B cell (primary cell): Measurements from ENCODE around the gene WDR54. TPM values are rescaled to one million over a fixed set of nuclear protein-coding genes. Genes with fewer than 3 reads are reported as not detected.

Experiments used
- ATAC-seq: fragments of 200-7000 bp; cut with Tn5 transposase; one replicate; pipeline ENCODE4 v1.10.0; 2021; ENCODE audit warnings: low read depth, mild to moderate bottlenecking, moderate number of reproducible peaks, moderate library complexity
- CTCF ChIA-PET: fragments of 350-600 bp; sonication (Branson Sonifier 250); formaldehyde crosslinking; loops from one replicate; lab custom pipeline; 2021; ENCODE audit warnings: antibody characterized with exemption, inconsistent platforms; lab: Charles Lee
- POLR2A ChIA-PET: fragments of 350-600 bp; sonication (Branson Sonifier 250); formaldehyde crosslinking; loops from one replicate; lab custom pipeline; 2021; ENCODE audit warnings: antibody characterized with exemption; lab: Charles Lee
- DNase-seq: peaks from one replicate; pipeline ENCODE4 v3.0.0; 2013
- H2AFZ ChIP-seq: 2 replicates; pipeline ENCODE4 v1.6.1; 2012; ENCODE audit warnings: mild to moderate bottlenecking, low read depth, low read length; ENCODE audit not compliant: insufficient read depth, poor library complexity, severe bottlenecking
- H3K27ac ChIP-seq, 2 donors: 1 replicate in 1 of 2; 2 replicates in 1 of 2; pipeline ENCODE4 v1.5.1; 2012 to 2013; ENCODE audit warnings: low read length in 2 of 2, mild to moderate bottlenecking in 2 of 2, moderate library complexity in 1 of 2
- H3K27me3 ChIP-seq, 4 experiments: fragments of 200-600 bp in 1 of 4; sonication (generic) in 1 of 4; replicated peaks in 1 of 4; 1 replicate in 2 of 4; 2 replicates in 2 of 4; pipeline versions ENCODE4 v1.6.1 to v1.7.0; 2013 to 2016; ENCODE audit warnings: low read length in 3 of 4, mild to moderate bottlenecking in 2 of 4, mixed read lengths in 1 of 4, moderate library complexity in 1 of 4; ENCODE audit not compliant: insufficient read depth in 4 of 4, control insufficient read depth in 3 of 4; ENCODE audit errors: control extremely low read depth in 1 of 4
- H3K36me3 ChIP-seq, 2 experiments: replicated peaks in 1 of 2; 1 replicate in 1 of 2; 2 replicates in 1 of 2; pipeline versions ENCODE4 v1.6.1 to v1.7.1; 2013; ENCODE audit warnings: low read length in 1 of 2; ENCODE audit not compliant: insufficient read depth in 2 of 2, control insufficient read depth in 1 of 2; ENCODE audit errors: control extremely low read depth in 1 of 2, extremely low read depth in 1 of 2
- H3K4me1 ChIP-seq, 2 donors: fragments of 200-600 bp in 1 of 2; sonication (generic) in 1 of 2; 1 replicate in 1 of 2; 2 replicates in 1 of 2; pipeline versions ENCODE4 v1.5.1 to v1.6.1; 2013 to 2017; ENCODE audit warnings: low read length in 2 of 2; ENCODE audit not compliant: control insufficient read depth in 2 of 2, insufficient read depth in 2 of 2
- H3K4me2 ChIP-seq: replicated peaks from 2 replicates; pipeline ENCODE3; 2012; ENCODE audit warnings: mild to moderate bottlenecking, low read depth, low read length; ENCODE audit not compliant: poor library complexity, severe bottlenecking
- H3K4me3 ChIP-seq, 5 experiments: fragments of 200-600 bp in 1 of 5; sonication (generic) in 1 of 5; 1 replicate in 3 of 5; 2 replicates in 2 of 5; pipeline versions ENCODE4 v1.5.1 to v1.7.0; 2011 to 2016; ENCODE audit warnings: low read length in 4 of 5, mild to moderate bottlenecking in 4 of 5, low read depth in 2 of 5, control low read depth in 1 of 5, moderate library complexity in 1 of 5; ENCODE audit not compliant: insufficient read depth in 1 of 5; ENCODE audit errors: control extremely low read depth in 1 of 5, extremely low read depth in 1 of 5
- H3K79me2 ChIP-seq: fragments of 200-600 bp; sonication (generic); one replicate; pipeline ENCODE4 v1.6.0; 2016; ENCODE audit warnings: low read length; ENCODE audit not compliant: control insufficient read depth, insufficient read depth
- H3K9ac ChIP-seq: fragments of 200-600 bp; sonication (generic); 2 replicates; pipeline ENCODE4 v1.6.1; 2017; ENCODE audit warnings: mild to moderate bottlenecking, low read length, moderate library complexity
- H3K9me3 ChIP-seq, 3 donors: one replicate each; pipeline versions ENCODE4 v1.6.1 to v1.7.1; 2013; ENCODE audit warnings: low read length in 2 of 3; ENCODE audit not compliant: control insufficient read depth in 2 of 3, insufficient read depth in 1 of 3; ENCODE audit errors: control extremely low read depth in 1 of 3
- H4K20me1 ChIP-seq: 2 replicates; pipeline ENCODE4 v1.6.0; 2012; ENCODE audit warnings: mild to moderate bottlenecking, low read length; ENCODE audit not compliant: insufficient read depth, control insufficient read depth, poor library complexity, severe bottlenecking
- H3K27ac Mint-ChIP-seq: one replicate; pipeline ENCODE4 v1.8.0; 2021; ENCODE audit warnings: mixed read lengths
- H3K27me3 Mint-ChIP-seq: one replicate; pipeline ENCODE4 v1.8.0; 2021; ENCODE audit warnings: mixed read lengths
- H3K4me1 Mint-ChIP-seq: one replicate; pipeline ENCODE4 v1.8.0; 2021; ENCODE audit warnings: mixed read lengths
- H3K4me3 Mint-ChIP-seq: one replicate; pipeline ENCODE4 v1.8.0; 2021; ENCODE audit warnings: mixed read lengths
- H3K9me3 Mint-ChIP-seq: one replicate; pipeline ENCODE4 v1.8.0; 2022; ENCODE audit warnings: mixed read lengths; ENCODE audit not compliant: insufficient read depth
- EZH2 ChIP-seq: IDR thresholded peaks from 2 replicates; pipeline ENCODE4 v1.6.1; 2012; ENCODE audit warnings: borderline replicate concordance, low read depth, mild to moderate bottlenecking, moderate library complexity, low read length; ENCODE audit not compliant: insufficient read depth, poor library complexity, severe bottlenecking
- WGBS: methylation state at CpG from one replicate; pipeline ENCODE4 v1.1.5; 2013; ENCODE audit warnings: missing lambda C conversion rate; ENCODE audit not compliant: insufficient coverage; 5-methylcytosine and 5-hydroxymethylcytosine counted together
- intact Hi-C: fragments of 100-400 bp; cut with micrococcal nuclease; formaldehyde crosslinking; loops from one replicate; pipeline ENCODE4 v1.10.0; 2022
- polyA plus RNA-seq: library from polyadenylated mRNA; depleted of rRNA; stranded (reverse); fragments of >200 nt; gene quantifications from 2 replicates; pipeline ENCODE4 v1.2.3, GENCODE V29; 2012
- total RNA-seq, 2 donors: library from RNA; stranded (reverse); fragments of 120-200 nt in 1 of 2; gene quantifications; 1 replicate in 1 of 2; 2 replicates in 1 of 2; pipeline versions ENCODE4 v1.2.3 to v1.2.4, GENCODE V29; 2013 to 2022
- TF ChIP-seq, protein P1 (sequence below): fragments of 200-600 bp; IDR thresholded peaks from one replicate; pipeline ENCODE4 v1.8.0; 2022; ENCODE audit warnings: antibody characterized with exemption, mild to moderate bottlenecking

Gene WDR54
- total and polyA plus RNA-seq, 2 donors (not counting 1 experiment from before 2014, with no cell fraction given) = 42.2 to 52.8 TPM

GRCh38 chr2:74471332-74472065 lies 50.0 kb downstream of the WDR54 start:
- peaks cover 0 to 5% (median 0%) of the 10 kb centered on the region in 3 donors for H3K9me3 ChIP-seq
- H3K36me3 ChIP-seq = peaks cover 0 to 18% of the 10 kb centered on the region in 2 experiments
- intact Hi-C loops = loop anchor here (1.0 kb wide), 3 partner anchors 12 to 58 kb away; partner anchors contain the start of genes AUP1, HTRA2, TTC31 and WBP1
- ChIA-PET CTCF (interaction anchor here (0.7 to 1.6 kb wide), 3 partner anchors 10 to 1258 kb away, joined by 4 to 6 read pairs (median 6); partner anchors contain the start of gene WBP1), POLR2A (interaction anchor here (0.7 to 4.1 kb wide), 3 partner anchors 10 to 364 kb away, joined by 7 to 63 read pairs (median 36); partner anchors contain the start of genes CCDC142, TTC31 and WBP1)
- peak overlapping the region; percentile 85 for H3K4me2 ChIP-seq
- H3K4me1 ChIP-seq = peaks cover 16 to 22% of the 10 kb centered on the region in 2 donors
- peak overlapping the region; percentile 69 for H3K9ac ChIP-seq
- Mint-ChIP-seq H3K4me1 (peaks cover 20% of the 10 kb centered on the region), H3K4me3 (peak overlapping the region; percentile 99), H3K27ac (peak overlapping the region; percentile 99), H3K9me3 (no peaks in the 10 kb centered on the region), H3K27me3 (no peaks in the 10 kb centered on the region)
- TF ChIP-seq, protein P1, sequence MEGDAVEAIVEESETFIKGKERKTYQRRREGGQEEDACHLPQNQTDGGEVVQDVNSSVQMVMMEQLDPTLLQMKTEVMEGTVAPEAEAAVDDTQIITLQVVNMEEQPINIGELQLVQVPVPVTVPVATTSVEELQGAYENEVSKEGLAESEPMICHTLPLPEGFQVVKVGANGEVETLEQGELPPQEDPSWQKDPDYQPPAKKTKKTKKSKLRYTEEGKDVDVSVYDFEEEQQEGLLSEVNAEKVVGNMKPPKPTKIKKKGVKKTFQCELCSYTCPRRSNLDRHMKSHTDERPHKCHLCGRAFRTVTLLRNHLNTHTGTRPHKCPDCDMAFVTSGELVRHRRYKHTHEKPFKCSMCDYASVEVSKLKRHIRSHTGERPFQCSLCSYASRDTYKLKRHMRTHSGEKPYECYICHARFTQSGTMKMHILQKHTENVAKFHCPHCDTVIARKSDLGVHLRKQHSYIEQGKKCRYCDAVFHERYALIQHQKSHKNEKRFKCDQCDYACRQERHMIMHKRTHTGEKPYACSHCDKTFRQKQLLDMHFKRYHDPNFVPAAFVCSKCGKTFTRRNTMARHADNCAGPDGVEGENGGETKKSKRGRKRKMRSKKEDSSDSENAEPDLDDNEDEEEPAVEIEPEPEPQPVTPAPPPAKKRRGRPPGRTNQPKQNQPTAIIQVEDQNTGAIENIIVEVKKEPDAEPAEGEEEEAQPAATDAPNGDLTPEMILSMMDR = no peak
- no peak for TF ChIP-seq EZH2
- H3K27me3 ChIP-seq = no peaks in the 10 kb centered on the region
- peak overlapping the region; percentile 69 to 94 for H3K27ac ChIP-seq
- DNase-seq (no peak), ATAC-seq (no peak)
- H4K20me1 ChIP-seq = no peaks in the 10 kb centered on the region
- 81% methylated on average over 8 of the region's 16 CpGs for WGBS
- peaks cover 6% of the 10 kb centered on the region for H3K79me2 ChIP-seq
- peak overlapping the region; percentile 65 to 89 (median 67) for H3K4me3 ChIP-seq
- peak overlapping the region; percentile 94 for H2AFZ ChIP-seq
